ENCODE data around the gene NPAS3. TPM values are rescaled to one million over a fixed set of nuclear protein-coding genes. Genes with fewer than 3 reads are reported as not detected.

Gene NPAS3
- total RNA-seq, 2 experiments from 2014 or later: not detected

- H3K4me1 ChIP-seq (ENCODE audit: insufficient read depth, low read length, poor library complexity, severe bottlenecking): no peaks in the 10 kb centered on the region
- no peak overlapping the region for H2AFZ ChIP-seq (ENCODE audit: low read length)
- H3K4me3 ChIP-seq (ENCODE audit: low read depth, low read length, poor library complexity, severe bottlenecking): no peak overlapping the region
- H3K9me3 ChIP-seq (ENCODE audit: low read length): no peaks in the 10 kb centered on the region
- ChIA-PET POLR2A (no interaction called here), CTCF (ENCODE audit: unreplicated experiment) (no interaction called here)
- TF ChIP-seq EZH2phosphoT487 (IDR thresholded peaks at IDR 0.05; ENCODE audit: borderline replicate concordance, low read depth, low read length) (no peak), CTCF (conservative IDR thresholded peaks at IDR 0.05; ENCODE audit: low read length) (no peak)
- H3K4me2 ChIP-seq (ENCODE audit: low read length): no peak overlapping the region
- intact Hi-C loops (cut with micrococcal nuclease; ENCODE audit: unreplicated experiment): no loop called here
- H3K36me3 ChIP-seq (ENCODE audit: insufficient read depth, low read length): no peaks in the 10 kb centered on the region
- no peaks in the 10 kb centered on the region for H3K9me2 ChIP-seq (ENCODE audit: insufficient read depth, low read length)
- H4K20me1 ChIP-seq (ENCODE audit: insufficient read depth, low read length): no peaks in the 10 kb centered on the region
- BruUV-seq (replicated peaks): no TSS peak
- DNase-seq (ENCODE audit: low spot score): no peak
- H3K79me2 ChIP-seq (ENCODE audit: insufficient read depth, low read depth, low read length): no peaks in the 10 kb centered on the region
- H3K27ac ChIP-seq (ENCODE audit: low read depth, low read length, poor library complexity, severe bottlenecking): no peak overlapping the region
Observed at GRCh38 chr14:33120341-33120740, 181.7 kb downstream of the NPAS3 start.

- CTCF ChIA-PET (ENCODE audit: unreplicated experiment): no interaction called here
- Histone ChIP-seq H4K20me1 (ENCODE audit: insufficient read depth, low read length) (no peaks in the 10 kb centered on the region), H3K36me3 (ENCODE audit: insufficient read depth, low read length) (no peaks in the 10 kb centered on the region), H3K79me2 (ENCODE audit: insufficient read depth, low read depth, low read length) (no peaks in the 10 kb centered on the region), H3K4me1 (ENCODE audit: insufficient read depth, low read length, poor library complexity, severe bottlenecking) (no peaks in the 10 kb centered on the region), H3K9me2 (ENCODE audit: insufficient read depth, low read length) (no peaks in the 10 kb centered on the region), H3K4me3 (ENCODE audit: low read depth, low read length, poor library complexity, severe bottlenecking) (no peak overlapping the region), H3K4me2 (ENCODE audit: low read length) (no peak overlapping the region), H3K27ac (ENCODE audit: low read depth, low read length, poor library complexity, severe bottlenecking) (no peak overlapping the region), H2AFZ (ENCODE audit: low read length) (no peak overlapping the region), H3K9me3 (ENCODE audit: low read length) (no peaks in the 10 kb centered on the region)
- no peak for DNase-seq (ENCODE audit: low spot score)
- intact Hi-C loops (cut with micrococcal nuclease; ENCODE audit: unreplicated experiment): no loop called here
- POLR2A ChIA-PET: no interaction called here
- TF ChIP-seq EZH2phosphoT487 (IDR thresholded peaks at IDR 0.05; ENCODE audit: borderline replicate concordance, low read depth, low read length) (no peak), CTCF (conservative IDR thresholded peaks at IDR 0.05; ENCODE audit: low read length) (no peak)
- BruUV-seq (replicated peaks): no TSS peak
Observed at GRCh38 chr14:33120966-33121365, 182.3 kb downstream of the NPAS3 start.

- Histone ChIP-seq H2AFZ (ENCODE audit: low read length) (no peak overlapping the region), H3K4me3 (ENCODE audit: low read depth, low read length, poor library complexity, severe bottlenecking) (no peak overlapping the region), H3K9me3 (ENCODE audit: low read length) (no peaks in the 10 kb centered on the region), H3K9me2 (ENCODE audit: insufficient read depth, low read length) (no peaks in the 10 kb centered on the region), H3K79me2 (ENCODE audit: insufficient read depth, low read depth, low read length) (no peaks in the 10 kb centered on the region), H3K27ac (ENCODE audit: low read depth, low read length, poor library complexity, severe bottlenecking) (no peak overlapping the region), H3K36me3 (ENCODE audit: insufficient read depth, low read length) (no peaks in the 10 kb centered on the region), H3K4me2 (ENCODE audit: low read length) (no peak overlapping the region), H4K20me1 (ENCODE audit: insufficient read depth, low read length) (no peaks in the 10 kb centered on the region), H3K4me1 (ENCODE audit: insufficient read depth, low read length, poor library complexity, severe bottlenecking) (no peaks in the 10 kb centered on the region)
- intact Hi-C loops (cut with micrococcal nuclease; ENCODE audit: unreplicated experiment): no loop called here
- TF ChIP-seq CTCF (conservative IDR thresholded peaks at IDR 0.05; ENCODE audit: low read length) (no peak), EZH2phosphoT487 (IDR thresholded peaks at IDR 0.05; ENCODE audit: borderline replicate concordance, low read depth, low read length) (no peak)
- POLR2A ChIA-PET: interaction anchor here (0.7 kb wide), 1 partner anchor 55 kb away, joined by 3 read pairs; no protein-coding TSS in a partner anchor
- DNase-seq (ENCODE audit: low spot score): no peak
- no TSS peak for BruUV-seq (replicated peaks)
- CTCF ChIA-PET (ENCODE audit: unreplicated experiment): no interaction called here
Observed at GRCh38 chr14:33123281-33123680, 184.6 kb downstream of the NPAS3 start.
